ENCODE measurements around the gene KLHDC3. TPM values are rescaled to one million over a fixed set of nuclear protein-coding genes. Genes with fewer than 3 reads are reported as not detected.

The KLHDC3 gene
- total and polyA plus RNA-seq, 2 of the 8 experiments (the other 6 are each of a cell fraction or from before 2014, with no cell fraction given), result 181 to 203 TPM

DNA sequence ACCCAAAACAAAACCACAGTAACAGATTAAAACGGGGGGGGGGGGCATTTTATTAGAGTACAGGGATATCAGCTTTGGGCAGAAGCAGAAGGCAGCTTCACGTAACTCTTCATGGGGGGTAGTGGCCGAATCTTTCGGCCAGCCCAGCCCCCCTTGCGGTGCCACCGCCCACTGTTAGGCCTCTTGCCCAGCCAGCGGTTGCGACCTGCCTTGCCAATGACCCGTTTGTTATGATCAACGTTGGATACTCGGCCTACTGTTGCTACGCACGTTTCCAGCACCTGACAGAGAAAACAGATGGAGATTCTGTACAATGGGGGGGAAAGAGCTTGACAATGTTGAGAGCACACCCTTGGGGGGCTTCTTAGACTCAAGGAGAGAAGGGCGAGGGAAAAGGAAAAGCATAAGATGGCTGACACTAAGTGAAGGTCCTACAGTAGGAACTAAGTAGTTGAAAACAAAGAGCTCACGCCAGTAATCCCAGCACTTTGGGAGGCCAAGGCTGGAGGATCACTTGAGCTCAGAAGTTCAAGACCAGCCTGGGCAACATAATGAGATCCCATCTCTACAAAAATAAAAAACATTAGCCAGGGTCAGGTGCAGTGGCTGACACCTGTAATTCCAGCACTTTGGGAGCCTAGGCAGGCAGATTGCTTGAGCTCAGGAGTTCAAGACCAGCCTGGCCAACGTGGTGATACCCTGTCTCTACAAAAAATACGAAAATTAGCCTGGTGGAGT, 40.3 kb downstream of the KLHDC3 start:
- 85% methylated on average over 17 of the region's 17 CpGs; no CpG with 5 or more reads in 1 of the 2 experiments for WGBS, 2 experiments (ENCODE audit: extremely low coverage in 1 of 2, insufficient coverage in 1 of 2, insufficient read length in 1 of 2, insufficient replicate concordance in 2 of 2, low coverage in 1 of 2, low lambda C conversion rate in 2 of 2, missing lambda C conversion rate in 1 of 2)
- TF ChIP-seq SAP30 (IDR thresholded peaks at IDR 0.05; ENCODE audit: insufficient read depth, insufficient replicate concordance, low read length) (no peak), BCL11A (IDR thresholded peaks at IDR 0.05; ENCODE audit: low read depth in 2 of 2, low read length in 2 of 2) (no peak), EP300 (IDR thresholded peaks at IDR 0.05; ENCODE audit: borderline replicate concordance in 1 of 2, low read depth in 2 of 2, low read length in 2 of 2) (no peak), RXRA (IDR thresholded peaks at IDR 0.05; ENCODE audit: insufficient read depth, low read depth, low read length) (no peak), TCF12 (IDR thresholded peaks at IDR 0.05; ENCODE audit: low read depth, low read length) (no peak), MAFK (IDR thresholded peaks at IDR 0.05; ENCODE audit: low read depth, low read length) (no peak), POLR2AphosphoS5 (IDR thresholded peaks at IDR 0.05; ENCODE audit: low read depth, low read length) (no peak)
- TF ChIP-seq, protein P1, sequence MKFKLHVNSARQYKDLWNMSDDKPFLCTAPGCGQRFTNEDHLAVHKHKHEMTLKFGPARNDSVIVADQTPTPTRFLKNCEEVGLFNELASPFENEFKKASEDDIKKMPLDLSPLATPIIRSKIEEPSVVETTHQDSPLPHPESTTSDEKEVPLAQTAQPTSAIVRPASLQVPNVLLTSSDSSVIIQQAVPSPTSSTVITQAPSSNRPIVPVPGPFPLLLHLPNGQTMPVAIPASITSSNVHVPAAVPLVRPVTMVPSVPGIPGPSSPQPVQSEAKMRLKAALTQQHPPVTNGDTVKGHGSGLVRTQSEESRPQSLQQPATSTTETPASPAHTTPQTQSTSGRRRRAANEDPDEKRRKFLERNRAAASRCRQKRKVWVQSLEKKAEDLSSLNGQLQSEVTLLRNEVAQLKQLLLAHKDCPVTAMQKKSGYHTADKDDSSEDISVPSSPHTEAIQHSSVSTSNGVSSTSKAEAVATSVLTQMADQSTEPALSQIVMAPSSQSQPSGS (IDR thresholded peaks at IDR 0.05; ENCODE audit: low read length), result no peak
- TF ChIP-seq, protein P2, sequence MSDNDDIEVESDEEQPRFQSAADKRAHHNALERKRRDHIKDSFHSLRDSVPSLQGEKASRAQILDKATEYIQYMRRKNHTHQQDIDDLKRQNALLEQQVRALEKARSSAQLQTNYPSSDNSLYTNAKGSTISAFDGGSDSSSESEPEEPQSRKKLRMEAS (IDR thresholded peaks at IDR 0.05), result no peak

More for the DNA sequence above, 40.3 kb downstream of the KLHDC3 start:
- FAIRE-seq, result no peak
- no peak overlapping the region for H3K9ac ChIP-seq (replicated peaks in 1 of 4; ENCODE audit: extremely low read depth in 1 of 4, low read depth in 3 of 4, low read length in 3 of 4)
- no peak overlapping the region for H2AFZ ChIP-seq (ENCODE audit: low read length)
- H4K20me1 ChIP-seq (replicated peaks in 1 of 2; ENCODE audit: control insufficient read depth in 1 of 2, insufficient read depth in 2 of 2, low read length in 2 of 2), result no peaks in the 10 kb centered on the region
- no peak overlapping the region for H2BK120ac ChIP-seq (replicated peaks; ENCODE audit: low read depth, low read length)
- no peak overlapping the region for H4K5ac ChIP-seq (ENCODE audit: insufficient read length, low read depth, low read length)
- H3K18ac ChIP-seq (ENCODE audit: extremely low read depth, low read length), result no peak overlapping the region
- H3K27me3 ChIP-seq (replicated peaks in 1 of 4; ENCODE audit: control insufficient read depth in 3 of 4, extremely low read depth in 1 of 4, insufficient read depth in 3 of 4, low read length in 3 of 4), result no peaks in the 10 kb centered on the region
- peak overlapping the region; percentile 83 to 97; a peak in 3 of 4 replicates for H3K4me2 ChIP-seq (ENCODE audit: insufficient read depth in 1 of 2, low read depth in 2 of 2, low read length in 2 of 2)
- no peak overlapping the region for H3K23ac ChIP-seq (ENCODE audit: insufficient read length)
- no peak overlapping the region for H2BK20ac ChIP-seq (ENCODE audit: low read length)
- H3K9me3 ChIP-seq (ENCODE audit: insufficient read depth in 2 of 2, low read depth in 1 of 2, low read length in 1 of 2), result no peaks in the 10 kb centered on the region
- H3K79me2 ChIP-seq (ENCODE audit: control insufficient read depth in 1 of 2, insufficient read depth in 2 of 2, low read length in 2 of 2), result peaks cover 6 to 16% of the 10 kb centered on the region in 2 experiments; a peak in 3 of 4 replicates
- H3K23me2 ChIP-seq (ENCODE audit: low read depth, low read length), result peaks cover 12% of the 10 kb centered on the region
- no peak overlapping the region for H3K56ac ChIP-seq (replicated peaks; ENCODE audit: insufficient read length, low read depth, low read length)
- H4K8ac ChIP-seq (ENCODE audit: extremely low read depth, insufficient read depth, low read length), result no peak overlapping the region
- H2AK5ac ChIP-seq (ENCODE audit: low read depth, low read length), result no peak overlapping the region
- H2BK12ac ChIP-seq (ENCODE audit: low read depth, low read length), result peak overlapping the region; percentile 20; the same call in 1 of the 2 replicates
- 0 out of 2 replicates have a peak overlapping the region, but pooled peaks have one; percentile 33 for H3K27ac ChIP-seq (ENCODE audit: low read depth, low read length)
- H3K79me1 ChIP-seq (ENCODE audit: low read depth, low read length), result peaks cover 14% of the 10 kb centered on the region
- peaks cover 4 to 15% (median 7%) of the 10 kb centered on the region in 4 experiments; a peak in 6 of 7 replicates for H3K4me1 ChIP-seq (replicated peaks in 1 of 4; ENCODE audit: control insufficient read depth in 3 of 4, insufficient read depth in 4 of 4, low read length in 3 of 4)
- H3K14ac ChIP-seq (ENCODE audit: insufficient read length), result no peak overlapping the region
- H3K4me3 ChIP-seq (ENCODE audit: extremely low read depth in 1 of 4, insufficient read depth in 2 of 4, low read depth in 3 of 4, low read length in 4 of 4), result peak overlapping the region; percentile 4 to 91 (median 77); a peak in 4 of 8 replicates
- DNase-seq (ENCODE audit: low read depth in 1 of 2, low spot score in 2 of 2), result no peak
- no peak overlapping the region for H3K4ac ChIP-seq (replicated peaks; ENCODE audit: insufficient read length, low read depth, low read length)
- ChIA-PET CTCF (ENCODE audit: partially characterized antibody) (interaction anchor here (0.6 to 3.0 kb wide), 7 partner anchors 12 to 495 kb away, joined by 3 to 18 read pairs (median 3); no protein-coding TSS in a partner anchor), POLR2A (ENCODE audit: partially characterized antibody) (interaction anchor here (0.6 to 29.7 kb wide), 25 partner anchors 9 to 1192 kb away, joined by 3 to 584 read pairs (median 5); partner anchors contain the start of genes CNPY3, CRIP3, KLHDC3 and MEA1)
- H3K36me3 ChIP-seq (ENCODE audit: control insufficient read depth in 2 of 4, insufficient read depth in 4 of 4, low read length in 3 of 4), result peaks cover 4 to 23% (median 15%) of the 10 kb centered on the region in 4 experiments; a peak in 7 of 8 replicates
- no peak overlapping the region for H4K91ac ChIP-seq (replicated peaks; ENCODE audit: insufficient read length, low read length)
- no peak overlapping the region for H2BK15ac ChIP-seq (ENCODE audit: low read length)
- H2BK5ac ChIP-seq (ENCODE audit: low read depth, low read length), result no peak overlapping the region

Measured in H1 (cell line).